HL-60 (cell line): Measurements from ENCODE around the gene ISG20L2.
A peak's percentile ranks its signal among the peaks of the same experiment; 100 is the strongest.

ENCODE experiments used
- DNase-seq, 2 experiments: peaks; one replicate each; pipeline ENCODE4 v3.0.0-alpha.2; 2010 to 2020; ENCODE audit warnings: low read depth in 1 of 2, low spot score in 1 of 2
- H3K27ac ChIP-seq: fragments of 250-450 bp; sonication (Bioruptor Pico); replicated peaks from 2 replicates; pipeline ENCODE4 v1.5.1; 2020; ENCODE audit warnings: mild to moderate bottlenecking, moderate library complexity
- H3K27me3 ChIP-seq: fragments of 250-450 bp; sonication (Bioruptor Pico); 2 replicates; pipeline ENCODE4 v1.5.1; 2021; ENCODE audit warnings: mild to moderate bottlenecking, moderate library complexity; ENCODE audit not compliant: insufficient read depth, poor library complexity, severe bottlenecking
- H3K4me3 ChIP-seq: replicated peaks from 2 replicates; pipeline ENCODE4 v1.5.1; 2011; ENCODE audit warnings: mild to moderate bottlenecking, control low read depth, low read length; ENCODE audit not compliant: insufficient read depth
- GABPA ChIP-seq: IDR thresholded peaks from 2 replicates; pipeline ENCODE4 v1.6.1; 2012; ENCODE audit warnings: low read depth
- POLR2AphosphoS5 ChIP-seq: IDR thresholded peaks from 2 replicates; pipeline ENCODE4 v1.6.1; 2012; ENCODE audit warnings: low read depth
- SPI1 ChIP-seq: IDR thresholded peaks from 2 replicates; pipeline ENCODE4 v1.6.1; 2012; ENCODE audit warnings: low read depth, mild to moderate bottlenecking, borderline replicate concordance
- TF ChIP-seq, protein P1 (sequence below): IDR thresholded peaks from one replicate; pipeline ENCODE4 v1.5.1; 2011; ENCODE audit warnings: low read length, control low read depth, inconsistent platforms; ENCODE audit not compliant: insufficient read depth
- TF ChIP-seq, protein P2 (sequence below): IDR thresholded peaks from 2 replicates; pipeline ENCODE4 v1.6.1; 2012; ENCODE audit warnings: low read depth; ENCODE audit not compliant: insufficient replicate concordance

The ISG20L2 gene

DNA sequence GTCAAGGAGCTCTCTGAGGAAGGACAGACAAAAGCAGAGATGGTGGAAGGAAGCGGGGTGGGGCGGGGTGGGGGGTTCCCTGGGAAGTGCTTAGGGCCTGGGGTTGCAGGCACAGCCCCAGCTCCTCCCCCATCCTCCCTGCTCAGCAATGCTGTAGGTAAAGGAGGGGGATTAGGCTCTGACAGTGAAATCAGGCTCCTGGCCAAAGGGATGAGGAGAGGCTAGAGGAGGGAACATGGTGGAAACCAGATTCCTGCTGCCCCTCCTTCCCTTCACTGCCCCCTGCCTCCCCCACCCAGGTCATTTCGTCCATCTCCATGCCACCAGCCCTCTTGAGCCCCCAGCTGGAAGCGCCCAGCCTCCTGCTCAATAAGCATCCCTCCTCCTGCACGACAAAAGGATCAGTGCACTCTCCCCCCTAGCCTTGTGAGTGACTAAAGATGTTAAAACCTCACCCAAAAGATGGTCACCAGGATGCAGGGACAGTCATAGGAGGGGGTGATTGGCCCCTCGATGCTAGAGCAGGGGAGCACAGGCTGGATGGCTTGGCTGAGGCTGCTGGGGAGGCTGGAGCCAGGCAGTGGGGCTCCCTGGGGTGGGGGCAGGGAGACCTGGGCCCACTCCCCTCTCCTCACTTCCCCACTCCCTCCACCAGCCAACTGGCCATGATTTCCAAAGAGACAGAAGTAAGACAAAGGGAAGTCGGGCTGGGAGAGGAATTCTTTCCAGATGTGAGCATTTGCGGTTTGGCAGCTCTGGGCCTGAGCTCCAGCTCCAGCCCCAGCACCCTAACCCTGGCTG, 20.9 kb downstream of the ISG20L2 start:
- no peak overlapping the region for H3K4me3 ChIP-seq
- no peak overlapping the region for H3K27ac ChIP-seq
- no peak for DNase-seq
- no peak for TF ChIP-seq GABPA
- TF ChIP-seq POLR2AphosphoS5: no peak
- no peak for TF ChIP-seq SPI1
- TF ChIP-seq, protein P1, sequence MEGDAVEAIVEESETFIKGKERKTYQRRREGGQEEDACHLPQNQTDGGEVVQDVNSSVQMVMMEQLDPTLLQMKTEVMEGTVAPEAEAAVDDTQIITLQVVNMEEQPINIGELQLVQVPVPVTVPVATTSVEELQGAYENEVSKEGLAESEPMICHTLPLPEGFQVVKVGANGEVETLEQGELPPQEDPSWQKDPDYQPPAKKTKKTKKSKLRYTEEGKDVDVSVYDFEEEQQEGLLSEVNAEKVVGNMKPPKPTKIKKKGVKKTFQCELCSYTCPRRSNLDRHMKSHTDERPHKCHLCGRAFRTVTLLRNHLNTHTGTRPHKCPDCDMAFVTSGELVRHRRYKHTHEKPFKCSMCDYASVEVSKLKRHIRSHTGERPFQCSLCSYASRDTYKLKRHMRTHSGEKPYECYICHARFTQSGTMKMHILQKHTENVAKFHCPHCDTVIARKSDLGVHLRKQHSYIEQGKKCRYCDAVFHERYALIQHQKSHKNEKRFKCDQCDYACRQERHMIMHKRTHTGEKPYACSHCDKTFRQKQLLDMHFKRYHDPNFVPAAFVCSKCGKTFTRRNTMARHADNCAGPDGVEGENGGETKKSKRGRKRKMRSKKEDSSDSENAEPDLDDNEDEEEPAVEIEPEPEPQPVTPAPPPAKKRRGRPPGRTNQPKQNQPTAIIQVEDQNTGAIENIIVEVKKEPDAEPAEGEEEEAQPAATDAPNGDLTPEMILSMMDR: no peak
- TF ChIP-seq, protein P2, sequence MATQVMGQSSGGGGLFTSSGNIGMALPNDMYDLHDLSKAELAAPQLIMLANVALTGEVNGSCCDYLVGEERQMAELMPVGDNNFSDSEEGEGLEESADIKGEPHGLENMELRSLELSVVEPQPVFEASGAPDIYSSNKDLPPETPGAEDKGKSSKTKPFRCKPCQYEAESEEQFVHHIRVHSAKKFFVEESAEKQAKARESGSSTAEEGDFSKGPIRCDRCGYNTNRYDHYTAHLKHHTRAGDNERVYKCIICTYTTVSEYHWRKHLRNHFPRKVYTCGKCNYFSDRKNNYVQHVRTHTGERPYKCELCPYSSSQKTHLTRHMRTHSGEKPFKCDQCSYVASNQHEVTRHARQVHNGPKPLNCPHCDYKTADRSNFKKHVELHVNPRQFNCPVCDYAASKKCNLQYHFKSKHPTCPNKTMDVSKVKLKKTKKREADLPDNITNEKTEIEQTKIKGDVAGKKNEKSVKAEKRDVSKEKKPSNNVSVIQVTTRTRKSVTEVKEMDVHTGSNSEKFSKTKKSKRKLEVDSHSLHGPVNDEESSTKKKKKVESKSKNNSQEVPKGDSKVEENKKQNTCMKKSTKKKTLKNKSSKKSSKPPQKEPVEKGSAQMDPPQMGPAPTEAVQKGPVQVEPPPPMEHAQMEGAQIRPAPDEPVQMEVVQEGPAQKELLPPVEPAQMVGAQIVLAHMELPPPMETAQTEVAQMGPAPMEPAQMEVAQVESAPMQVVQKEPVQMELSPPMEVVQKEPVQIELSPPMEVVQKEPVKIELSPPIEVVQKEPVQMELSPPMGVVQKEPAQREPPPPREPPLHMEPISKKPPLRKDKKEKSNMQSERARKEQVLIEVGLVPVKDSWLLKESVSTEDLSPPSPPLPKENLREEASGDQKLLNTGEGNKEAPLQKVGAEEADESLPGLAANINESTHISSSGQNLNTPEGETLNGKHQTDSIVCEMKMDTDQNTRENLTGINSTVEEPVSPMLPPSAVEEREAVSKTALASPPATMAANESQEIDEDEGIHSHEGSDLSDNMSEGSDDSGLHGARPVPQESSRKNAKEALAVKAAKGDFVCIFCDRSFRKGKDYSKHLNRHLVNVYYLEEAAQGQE: no peak
- peaks cover 43% of the 10 kb centered on the region for H3K27me3 ChIP-seq

DNA sequence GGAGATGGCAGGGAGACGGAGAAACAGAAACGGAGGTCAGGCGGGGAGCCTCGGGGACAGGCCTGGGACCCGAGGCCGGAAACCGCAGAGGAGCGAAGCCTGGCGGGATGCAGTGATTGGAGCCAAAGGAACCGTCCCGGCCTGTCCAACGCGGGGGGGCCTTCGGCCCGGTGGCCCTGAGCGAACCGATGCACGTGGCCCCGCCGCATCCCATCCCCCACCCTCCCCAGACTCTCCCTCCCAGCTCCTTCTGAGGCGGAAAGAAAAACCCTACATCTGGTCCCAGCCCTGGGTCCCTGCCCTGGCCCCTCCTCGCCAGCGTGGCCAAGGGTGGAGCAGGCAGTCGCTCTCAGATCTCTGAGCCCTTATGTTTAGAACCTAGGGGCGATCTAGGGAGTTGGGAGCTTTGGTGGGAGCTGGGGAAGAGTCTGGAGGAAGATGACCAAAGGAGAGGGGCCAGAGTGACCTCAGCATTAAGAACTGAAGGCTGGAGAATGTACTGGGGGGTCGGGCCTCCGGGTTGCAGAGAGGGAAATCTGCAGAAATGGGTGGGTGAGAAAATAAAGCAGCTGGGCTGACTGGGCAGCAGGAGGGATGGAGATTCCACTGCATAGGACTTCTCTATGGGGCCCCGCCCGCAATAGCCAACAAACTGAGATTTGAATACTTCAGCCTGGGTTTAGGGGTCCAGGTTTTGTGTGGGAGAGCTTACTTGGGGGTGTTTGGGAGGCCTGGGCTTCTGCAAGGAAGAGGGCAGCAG, 21.7 kb downstream of the ISG20L2 start:
- no peak for DNase-seq
- TF ChIP-seq SPI1: no peak
- TF ChIP-seq, protein P1: no peak
- TF ChIP-seq, protein P2: no peak
- TF ChIP-seq POLR2AphosphoS5: no peak
- TF ChIP-seq GABPA: no peak
- Histone ChIP-seq H3K27me3 (peaks cover 43% of the 10 kb centered on the region), H3K27ac (no peak overlapping the region), H3K4me3 (no peak overlapping the region)

DNA sequence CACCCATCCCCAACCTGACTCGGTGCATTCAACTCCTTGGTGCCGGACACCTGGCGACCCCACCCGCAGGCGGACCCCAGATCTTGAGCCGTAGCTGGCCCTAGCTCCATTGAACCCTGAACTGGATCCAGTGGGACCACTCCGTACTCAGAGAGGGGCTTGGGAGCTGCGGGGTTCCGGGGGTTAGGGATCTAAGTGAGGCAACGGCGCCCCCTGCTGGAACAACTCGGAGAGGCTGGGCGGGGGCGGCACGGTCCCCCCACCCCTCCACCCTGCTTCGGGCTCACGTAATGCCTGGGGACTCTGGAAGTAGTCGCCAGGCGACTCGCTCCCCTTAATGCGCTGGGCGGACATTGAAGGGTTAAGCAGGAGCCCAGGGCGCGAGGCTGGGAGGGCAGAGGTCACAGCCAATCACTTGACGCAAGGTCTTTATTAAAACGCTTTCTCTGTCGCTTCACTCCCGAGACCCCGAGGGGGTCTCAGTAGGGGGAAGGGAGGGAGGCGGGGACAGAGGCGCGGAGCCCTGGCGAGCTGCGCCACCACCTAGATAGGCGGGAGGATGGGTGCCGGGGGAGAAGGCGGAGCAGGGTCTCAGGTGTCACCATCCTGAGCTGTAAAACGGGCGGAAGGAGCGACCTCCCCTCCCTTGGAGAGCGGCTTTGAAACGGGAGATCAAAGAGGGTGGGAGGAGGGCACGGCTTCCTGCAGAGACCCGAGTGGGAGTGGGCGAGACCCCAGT, 22.5 kb downstream of the ISG20L2 start:
- DNase-seq: peak in 1 of 2 experiments; percentile 32
- Histone ChIP-seq H3K27ac (no peak overlapping the region), H3K27me3 (peaks cover 43% of the 10 kb centered on the region), H3K4me3 (no peak overlapping the region)
- TF ChIP-seq, protein P2: no peak
- no peak for TF ChIP-seq SPI1
- TF ChIP-seq, protein P1: peak; percentile 10
